ENCODE results near the gene TAS2R60.
"Not testable (repeated sequence)": the region's sequence is repeated elsewhere in the genome, so short reads cannot be mapped to it uniquely, and the experiment has no call there.

The TAS2R60 gene

GRCh38 chr7:143410521-143411004, 32.7 kb upstream of the TAS2R60 start:
- DNase-seq (ENCODE audit: extremely low read depth in 1 of 2, low read depth in 1 of 2) = no peak

- DNase-seq (ENCODE audit: extremely low read depth in 1 of 2, low read depth in 1 of 2) = no peak
Measured at GRCh38 chr7:143411976-143412708, 31.1 kb upstream of the TAS2R60 start.

GRCh38 chr7:143413123-143413522, 30.1 kb upstream of the TAS2R60 start:
- no peak for DNase-seq (ENCODE audit: extremely low read depth in 1 of 2, low read depth in 1 of 2)

GRCh38 chr7:143415209-143415608, 28.0 kb upstream of the TAS2R60 start:
- not testable (repeated sequence) for DNase-seq (ENCODE audit: extremely low read depth in 1 of 2, low read depth in 1 of 2)

- DNase-seq (ENCODE audit: extremely low read depth in 1 of 2, low read depth in 1 of 2) = no peak
Measured at GRCh38 chr7:143415742-143416397, 27.4 kb upstream of the TAS2R60 start.

GRCh38 chr7:143416565-143417149, 26.6 kb upstream of the TAS2R60 start:
- no peak for DNase-seq (ENCODE audit: extremely low read depth in 1 of 2, low read depth in 1 of 2)

- DNase-seq (ENCODE audit: extremely low read depth in 1 of 2, low read depth in 1 of 2) = no peak
Measured at GRCh38 chr7:143417734-143418383, 25.4 kb upstream of the TAS2R60 start.

- no peak for DNase-seq (ENCODE audit: extremely low read depth in 1 of 2, low read depth in 1 of 2)
Measured at GRCh38 chr7:143418681-143419458, 24.4 kb upstream of the TAS2R60 start.

- no peak for DNase-seq (ENCODE audit: extremely low read depth in 1 of 2, low read depth in 1 of 2)
Measured at GRCh38 chr7:143419880-143420279, 23.4 kb upstream of the TAS2R60 start.

GRCh38 chr7:143420624-143421023, 22.6 kb upstream of the TAS2R60 start:
- DNase-seq (ENCODE audit: extremely low read depth in 1 of 2, low read depth in 1 of 2) = not testable (repeated sequence)

- DNase-seq (ENCODE audit: extremely low read depth in 1 of 2, low read depth in 1 of 2) = no peak
Measured at GRCh38 chr7:143422033-143422432, 21.2 kb upstream of the TAS2R60 start.

GRCh38 chr7:143424476-143424875, 18.8 kb upstream of the TAS2R60 start:
- not testable (repeated sequence) for DNase-seq (ENCODE audit: extremely low read depth in 1 of 2, low read depth in 1 of 2)

- no peak for DNase-seq (ENCODE audit: extremely low read depth in 1 of 2, low read depth in 1 of 2)
Measured at GRCh38 chr7:143426479-143427142, 16.6 kb upstream of the TAS2R60 start.

GRCh38 chr7:143429770-143430698, 13.2 kb upstream of the TAS2R60 start:
- DNase-seq (ENCODE audit: extremely low read depth in 1 of 2, low read depth in 1 of 2) = no peak

GRCh38 chr7:143431109-143431508, 12.1 kb upstream of the TAS2R60 start:
- no peak for DNase-seq (ENCODE audit: extremely low read depth in 1 of 2, low read depth in 1 of 2)

GRCh38 chr7:143433759-143434158, 9.5 kb upstream of the TAS2R60 start:
- no peak for DNase-seq (ENCODE audit: extremely low read depth in 1 of 2, low read depth in 1 of 2)

- DNase-seq (ENCODE audit: extremely low read depth in 1 of 2, low read depth in 1 of 2) = no peak
Measured at GRCh38 chr7:143434660-143435059, 8.6 kb upstream of the TAS2R60 start.

- no peak for DNase-seq (ENCODE audit: extremely low read depth in 1 of 2, low read depth in 1 of 2)
Measured at GRCh38 chr7:143435266-143435665, 8.0 kb upstream of the TAS2R60 start.

GRCh38 chr7:143436325-143436946, 6.8 kb upstream of the TAS2R60 start:
- DNase-seq (ENCODE audit: extremely low read depth in 1 of 2, low read depth in 1 of 2) = no peak

Measured in activated CD8-positive, alpha-beta memory T cell treated with anti-CD3 and anti-CD28 coated beads for 1 hour (primary cell).